ENCODE measurements around the gene NDUFB1. TPM values are rescaled to one million over a fixed set of nuclear protein-coding genes. Genes with fewer than 3 reads are reported as not detected.

The NDUFB1 gene
- total RNA-seq, 1 donor from 2014 or later: 88.2 TPM

DNA sequence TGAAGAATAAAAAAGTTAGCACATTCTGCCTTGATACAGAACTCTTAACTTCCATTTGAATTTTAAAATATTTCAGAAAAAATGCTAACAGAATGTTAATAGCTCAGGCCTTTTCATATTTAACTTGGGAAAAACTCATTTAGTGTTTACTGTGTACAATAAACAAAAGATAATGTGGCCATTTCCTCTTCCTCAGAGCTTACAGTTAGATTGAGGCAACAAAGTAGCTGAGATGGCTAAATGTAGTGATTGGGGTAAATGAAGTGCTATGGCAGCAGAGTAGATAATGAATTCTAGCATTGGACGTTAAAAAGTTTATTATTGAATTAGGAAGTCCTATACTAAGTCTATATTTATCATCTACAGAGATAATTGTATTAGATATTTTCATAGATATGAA lies 12.9 kb upstream of the NDUFB1 start:
- intact Hi-C loops (cut with micrococcal nuclease): no loop called here
- ATAC-seq (ENCODE audit: low read depth): no peak
- no peaks in the 10 kb centered on the region for H3K27me3 Mint-ChIP-seq
- H3K36me3 Mint-ChIP-seq (ENCODE audit: low read depth): peaks cover 72% of the 10 kb centered on the region
- ChIA-PET CTCF (interaction anchor here (1.0 to 2.6 kb wide), 7 partner anchors 12 to 648 kb away, joined by 3 to 9 read pairs (median 4); partner anchors contain the start of genes CPSF2 and NDUFB1), POLR2A (no interaction called here)
- H3K9me3 Mint-ChIP-seq: no peaks in the 10 kb centered on the region
- no peak overlapping the region for H3K27ac Mint-ChIP-seq
- H3K4me1 Mint-ChIP-seq: no peaks in the 10 kb centered on the region
- DNase-seq: no peak
- TF ChIP-seq, protein P1, sequence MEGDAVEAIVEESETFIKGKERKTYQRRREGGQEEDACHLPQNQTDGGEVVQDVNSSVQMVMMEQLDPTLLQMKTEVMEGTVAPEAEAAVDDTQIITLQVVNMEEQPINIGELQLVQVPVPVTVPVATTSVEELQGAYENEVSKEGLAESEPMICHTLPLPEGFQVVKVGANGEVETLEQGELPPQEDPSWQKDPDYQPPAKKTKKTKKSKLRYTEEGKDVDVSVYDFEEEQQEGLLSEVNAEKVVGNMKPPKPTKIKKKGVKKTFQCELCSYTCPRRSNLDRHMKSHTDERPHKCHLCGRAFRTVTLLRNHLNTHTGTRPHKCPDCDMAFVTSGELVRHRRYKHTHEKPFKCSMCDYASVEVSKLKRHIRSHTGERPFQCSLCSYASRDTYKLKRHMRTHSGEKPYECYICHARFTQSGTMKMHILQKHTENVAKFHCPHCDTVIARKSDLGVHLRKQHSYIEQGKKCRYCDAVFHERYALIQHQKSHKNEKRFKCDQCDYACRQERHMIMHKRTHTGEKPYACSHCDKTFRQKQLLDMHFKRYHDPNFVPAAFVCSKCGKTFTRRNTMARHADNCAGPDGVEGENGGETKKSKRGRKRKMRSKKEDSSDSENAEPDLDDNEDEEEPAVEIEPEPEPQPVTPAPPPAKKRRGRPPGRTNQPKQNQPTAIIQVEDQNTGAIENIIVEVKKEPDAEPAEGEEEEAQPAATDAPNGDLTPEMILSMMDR (IDR thresholded peaks at IDR 0.05): no peak
- H3K4me3 Mint-ChIP-seq: no peak overlapping the region

DNA sequence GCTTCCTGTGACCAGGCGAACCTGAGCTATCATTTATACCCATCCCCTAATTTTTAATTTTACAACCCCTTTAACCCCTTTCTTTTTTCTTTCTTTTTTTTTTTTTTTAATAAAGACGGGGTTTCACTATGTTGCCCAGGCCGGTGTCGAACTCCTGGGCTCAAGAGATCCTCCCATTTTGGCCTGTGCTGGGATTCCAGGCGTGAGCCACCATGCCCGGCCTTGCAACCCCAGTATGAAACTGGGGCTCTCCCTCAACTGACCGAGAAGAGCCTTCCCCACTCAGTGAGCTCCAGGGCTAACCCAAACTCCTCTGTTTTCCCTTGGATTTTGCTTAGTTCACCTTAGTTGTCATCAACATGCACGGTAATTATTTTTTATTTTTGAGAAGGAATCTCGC lies 1.3 kb upstream of the NDUFB1 start:
- H3K4me1 Mint-ChIP-seq: peaks cover 39% of the 10 kb centered on the region

DNA sequence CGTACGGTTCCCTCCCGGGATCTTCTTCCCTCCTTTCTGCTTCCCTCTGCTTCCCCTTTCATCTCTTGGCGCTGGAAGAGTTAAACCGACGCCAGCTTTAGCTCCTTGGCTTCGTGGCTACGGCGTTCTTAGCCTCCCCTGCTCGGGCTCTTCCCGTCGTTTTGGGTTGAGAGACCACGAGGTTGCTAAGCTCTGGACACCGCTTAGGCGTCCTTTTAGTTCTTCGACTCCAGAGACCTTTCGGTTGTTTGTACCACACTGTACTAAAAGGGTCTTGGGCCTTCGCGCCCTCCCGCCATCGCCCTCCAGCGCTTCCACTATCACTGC lies 808 bp upstream of the NDUFB1 start:
- ChIA-PET CTCF (interaction anchor here (1.6 to 2.8 kb wide), 3 partner anchors 12 to 564 kb away, joined by 3 to 18 read pairs (median 3); partner anchors contain the start of gene ATXN3), POLR2A (interaction anchor here (0.5 to 6.6 kb wide), 22 partner anchors 13 to 1738 kb away, joined by 3 to 141 read pairs (median 5); partner anchors contain the start of genes ATXN3, GOLGA5, LGMN and PPP4R3A)
- H3K27me3 Mint-ChIP-seq: no peaks in the 10 kb centered on the region
- no peaks in the 10 kb centered on the region for H3K9me3 Mint-ChIP-seq
- H3K27ac Mint-ChIP-seq: peak overlapping the region; percentile 100
- H3K4me1 Mint-ChIP-seq: peaks cover 35% of the 10 kb centered on the region
- peaks cover 25% of the 10 kb centered on the region for H3K36me3 Mint-ChIP-seq (ENCODE audit: low read depth)
- DNase-seq (no peak), ATAC-seq (ENCODE audit: low read depth) (no peak)
- TF ChIP-seq, protein P1 (IDR thresholded peaks at IDR 0.05): no peak
- peak overlapping the region; percentile 100 for H3K4me3 Mint-ChIP-seq
- intact Hi-C loops (cut with micrococcal nuclease): loop anchor here (5.0 kb wide), 2 partner anchors 555 to 1740 kb away; no protein-coding TSS in a partner anchor

More for the DNA sequence above, 1.3 kb upstream of the NDUFB1 start:
- peak overlapping the region; percentile 100 for H3K4me3 Mint-ChIP-seq
- H3K27me3 Mint-ChIP-seq: no peaks in the 10 kb centered on the region
- H3K27ac Mint-ChIP-seq: peak overlapping the region; percentile 100
- TF ChIP-seq, protein P1 (IDR thresholded peaks at IDR 0.05): no peak
- intact Hi-C loops (cut with micrococcal nuclease): loop anchor here (5.0 kb wide), 2 partner anchors 555 to 1740 kb away; no protein-coding TSS in a partner anchor
- H3K36me3 Mint-ChIP-seq (ENCODE audit: low read depth): peaks cover 27% of the 10 kb centered on the region
- DNase-seq (no peak), ATAC-seq (ENCODE audit: low read depth) (no peak)
- ChIA-PET POLR2A (interaction anchor here (0.6 to 6.6 kb wide), 8 partner anchors 16 to 626 kb away, joined by 3 to 141 read pairs (median 5); partner anchors contain the start of genes ATXN3, LGMN and TRIP11), CTCF (interaction anchor here (1.6 to 2.8 kb wide), 3 partner anchors 11 to 564 kb away, joined by 3 to 18 read pairs (median 3); partner anchors contain the start of gene ATXN3)
- no peaks in the 10 kb centered on the region for H3K9me3 Mint-ChIP-seq

DNA sequence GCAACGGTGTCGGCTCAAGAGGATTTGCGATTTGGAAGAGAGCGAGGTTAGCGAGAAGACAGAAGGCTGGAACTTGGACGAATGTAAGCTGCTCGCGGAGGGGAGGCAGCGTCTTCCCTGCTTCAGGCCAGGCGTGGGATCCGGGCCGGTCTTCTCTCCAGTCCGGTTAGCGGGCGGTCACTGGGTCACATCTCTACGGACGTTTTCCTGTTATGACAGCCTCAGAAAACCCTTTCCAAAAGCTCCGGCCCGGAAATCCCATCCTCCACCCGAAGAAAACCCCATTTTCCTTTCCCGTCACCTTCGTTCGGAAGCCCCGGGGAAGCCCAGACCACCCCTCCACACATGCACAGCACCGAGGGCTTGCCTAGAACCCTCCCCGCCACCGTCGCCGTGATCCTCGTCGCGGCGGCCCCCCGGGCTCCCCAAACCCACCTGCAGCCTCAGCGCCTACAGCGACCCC lies 268 bp downstream of the NDUFB1 start:
- ATAC-seq (ENCODE audit: low read depth) (peak; percentile 8), DNase-seq (peak; percentile 68)
- H3K4me1 Mint-ChIP-seq: peaks cover 35% of the 10 kb centered on the region
- H3K9me3 Mint-ChIP-seq: no peaks in the 10 kb centered on the region
- no peaks in the 10 kb centered on the region for H3K27me3 Mint-ChIP-seq
- peak overlapping the region; percentile 100 for H3K27ac Mint-ChIP-seq
- H3K4me3 Mint-ChIP-seq: peak overlapping the region; percentile 100
- TF ChIP-seq, protein P1 (IDR thresholded peaks at IDR 0.05): no peak
- H3K36me3 Mint-ChIP-seq (ENCODE audit: low read depth): peaks cover 23% of the 10 kb centered on the region
- POLR2A ChIA-PET: interaction anchor here (0.6 to 6.6 kb wide), 29 partner anchors 10 to 1740 kb away, joined by 3 to 141 read pairs (median 3); partner anchors contain the start of genes ATXN3, GOLGA5, LGMN and LYSET
- intact Hi-C loops (cut with micrococcal nuclease): loop anchor here (1.0 to 5.0 kb wide), 5 partner anchors 15 to 1739 kb away; partner anchors contain the start of genes ATXN3, GOLGA5 and TRIP11
- CTCF ChIA-PET: interaction anchor here (0.6 to 2.8 kb wide), 4 partner anchors 13 to 560 kb away, joined by 3 to 18 read pairs (median 3); partner anchors contain the start of gene ATXN3

DNA sequence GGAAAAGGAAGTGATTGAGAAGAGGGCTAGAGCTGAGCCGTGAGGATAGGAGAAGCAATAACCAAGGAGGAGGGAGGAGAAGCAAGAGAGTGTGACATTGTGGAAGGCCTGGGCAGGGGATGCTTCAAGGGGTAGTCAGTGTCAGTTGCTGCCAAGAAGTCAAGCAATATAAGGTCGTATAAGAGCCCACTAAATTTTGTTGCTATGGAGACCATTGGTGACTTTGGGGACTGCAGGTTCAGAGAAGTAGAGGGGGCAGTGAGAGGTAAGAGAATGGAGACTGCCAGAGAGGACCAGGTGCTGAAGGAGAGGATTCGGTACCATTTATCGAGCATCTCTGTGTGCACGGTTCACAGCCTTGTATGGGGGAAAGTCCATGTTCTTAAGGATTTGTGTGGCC lies 12.0 kb downstream of the NDUFB1 start:
- DNase-seq: no peak
- Mint-ChIP-seq H3K27ac (no peak overlapping the region), H3K9me3 (no peaks in the 10 kb centered on the region), H3K4me1 (peaks cover 30% of the 10 kb centered on the region), H3K4me3 (no peak overlapping the region), H3K36me3 (ENCODE audit: low read depth) (peaks cover 6% of the 10 kb centered on the region), H3K27me3 (no peaks in the 10 kb centered on the region)
- POLR2A ChIA-PET: no interaction called here
- CTCF ChIA-PET: no interaction called here
- ATAC-seq (ENCODE audit: low read depth): no peak
- TF ChIP-seq, protein P1 (IDR thresholded peaks at IDR 0.05): no peak
- intact Hi-C loops (cut with micrococcal nuclease): loop anchor here (5.0 to 10.0 kb wide), 2 partner anchors 597 to 1075 kb away; partner anchors contain the start of genes LYSET, MOAP1 and PPP4R3A

All from activated B cell treated with CpG ODN at 0.5 μM for 24 hours (primary cell).